Neural progenitor cell (in vitro differentiated cells): ENCODE data around the gene TUBA3C.

Experiments
- EZH2phosphoT487 ChIP-seq: fragments of 200-600 bp; sonication (generic); IDR thresholded peaks from 2 replicates; pipeline ENCODE4 v1.6.1; 2017; ENCODE audit warnings: antibody characterized with exemption
- TF ChIP-seq, protein P1 (sequence below): fragments of 200-600 bp; sonication (generic); IDR thresholded peaks from 2 replicates; pipeline ENCODE4 v1.5.1; 2017; ENCODE audit warnings: antibody characterized with exemption, mild to moderate bottlenecking

DNA sequence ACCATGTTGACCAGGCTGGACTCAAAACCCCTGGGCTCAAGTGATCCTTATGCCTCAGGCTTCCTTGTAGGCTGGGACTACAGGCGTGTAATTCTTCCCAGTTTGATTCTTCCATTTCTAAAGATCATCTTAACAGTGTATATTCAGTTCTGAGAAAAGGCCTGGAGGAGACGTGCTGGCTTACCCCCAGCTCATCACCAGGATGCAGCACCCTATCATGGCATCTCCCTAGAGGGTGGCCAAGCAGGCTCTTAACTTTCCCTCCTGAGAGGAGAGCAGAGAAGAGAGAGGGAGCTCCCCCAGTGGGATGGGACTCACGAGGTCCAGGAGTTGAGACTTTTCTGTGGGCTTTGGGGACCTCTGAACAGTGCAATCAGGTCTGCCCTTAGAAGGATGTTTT, 2.1 kb upstream of the TUBA3C start:
- TF ChIP-seq, protein P1, sequence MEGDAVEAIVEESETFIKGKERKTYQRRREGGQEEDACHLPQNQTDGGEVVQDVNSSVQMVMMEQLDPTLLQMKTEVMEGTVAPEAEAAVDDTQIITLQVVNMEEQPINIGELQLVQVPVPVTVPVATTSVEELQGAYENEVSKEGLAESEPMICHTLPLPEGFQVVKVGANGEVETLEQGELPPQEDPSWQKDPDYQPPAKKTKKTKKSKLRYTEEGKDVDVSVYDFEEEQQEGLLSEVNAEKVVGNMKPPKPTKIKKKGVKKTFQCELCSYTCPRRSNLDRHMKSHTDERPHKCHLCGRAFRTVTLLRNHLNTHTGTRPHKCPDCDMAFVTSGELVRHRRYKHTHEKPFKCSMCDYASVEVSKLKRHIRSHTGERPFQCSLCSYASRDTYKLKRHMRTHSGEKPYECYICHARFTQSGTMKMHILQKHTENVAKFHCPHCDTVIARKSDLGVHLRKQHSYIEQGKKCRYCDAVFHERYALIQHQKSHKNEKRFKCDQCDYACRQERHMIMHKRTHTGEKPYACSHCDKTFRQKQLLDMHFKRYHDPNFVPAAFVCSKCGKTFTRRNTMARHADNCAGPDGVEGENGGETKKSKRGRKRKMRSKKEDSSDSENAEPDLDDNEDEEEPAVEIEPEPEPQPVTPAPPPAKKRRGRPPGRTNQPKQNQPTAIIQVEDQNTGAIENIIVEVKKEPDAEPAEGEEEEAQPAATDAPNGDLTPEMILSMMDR, result no peak
- no peak for TF ChIP-seq EZH2phosphoT487
